ENCODE measurements around the gene CEP126.

Gene CEP126

DNA sequence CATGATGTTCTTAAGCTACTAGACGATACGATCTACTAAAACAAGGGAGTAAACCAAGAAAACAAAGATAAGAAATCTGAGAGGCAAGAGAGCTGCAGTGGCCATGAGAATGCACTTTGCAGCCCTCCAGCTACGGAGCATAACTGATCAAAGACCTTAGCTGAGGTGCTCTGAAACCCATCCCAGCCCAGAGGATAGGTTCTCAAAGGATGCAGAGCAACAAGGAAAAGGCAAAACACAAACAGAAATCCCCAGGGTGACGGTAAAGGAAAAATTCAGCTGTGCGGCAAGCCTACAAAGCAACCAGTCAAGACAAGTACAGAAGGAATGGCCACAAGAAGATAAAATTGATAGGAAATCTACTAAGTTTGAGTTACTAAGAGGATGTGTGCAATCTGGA, 99.9 kb downstream of the CEP126 start:
- DNase-seq, result no peak

GRCh38 chr11:102017026-102017425, 102.2 kb downstream of the CEP126 start:
- DNase-seq, result no peak

GRCh38 chr11:102026217-102026616, 111.4 kb downstream of the CEP126 start:
- no peak for DNase-seq

- DNase-seq, result no peak
Measured at GRCh38 chr11:102026959-102027358, 112.1 kb downstream of the CEP126 start.

- DNase-seq, result no peak
Measured at GRCh38 chr11:102036757-102037156, 121.9 kb downstream of the CEP126 start.

GRCh38 chr11:102046841-102047240, 132.0 kb downstream of the CEP126 start:
- DNase-seq, result no peak

- peak; percentile 24 for DNase-seq
Measured at GRCh38 chr11:102047305-102047924, 132.6 kb downstream of the CEP126 start, which contains the start of gene CFAP300. TSS of gene CFAP300 (plus strand) at chr11:102047437. CDS start at chr11:102047471, 34 bp downstream.
